Tibial nerve (tissue), 3 donors: ENCODE measurements around the gene XIST.

ENCODE experiments used
- POLR2A ChIP-seq, 2 donors: fragments of 450-650 bp; IDR thresholded peaks; one replicate each; pipeline ENCODE4 v1.6.1; 2017; ENCODE audit warnings: antibody characterized with exemption in 2 of 2, mild to moderate bottlenecking in 2 of 2, moderate library complexity in 2 of 2
- TF ChIP-seq, protein P1 (sequence below), 5 experiments: fragments of 200-600 bp in 3 of 5; fragments of 450-650 bp in 2 of 5; sonication (generic) in 3 of 5; IDR thresholded peaks; one replicate each; pipeline ENCODE4 v1.5.1; 2016 to 2019; ENCODE audit warnings: antibody characterized with exemption in 5 of 5, mild to moderate bottlenecking in 3 of 5, moderate library complexity in 2 of 5

DNA sequence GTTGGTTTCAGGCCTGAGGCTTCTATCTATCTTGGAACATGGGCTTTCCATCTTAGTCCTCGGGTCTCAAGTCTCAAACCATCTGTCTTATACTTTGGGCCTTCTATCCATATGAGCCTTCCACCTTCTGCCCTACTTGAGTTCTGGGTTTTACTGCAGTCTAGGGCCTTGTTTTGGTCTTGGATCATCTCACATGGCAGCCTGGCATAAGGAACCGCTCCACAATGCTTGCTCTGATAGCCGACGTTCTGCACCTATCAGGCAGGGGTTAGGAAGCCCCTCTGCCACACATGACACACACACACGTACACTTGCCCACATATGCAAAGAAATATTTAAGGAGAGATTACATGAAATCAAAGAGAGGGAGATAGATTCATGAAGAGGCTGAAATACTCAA is 25.5 kb downstream of the XIST start:
- TF ChIP-seq POLR2A (IDR thresholded peaks at IDR 0.05), result no peak
- TF ChIP-seq, protein P1, sequence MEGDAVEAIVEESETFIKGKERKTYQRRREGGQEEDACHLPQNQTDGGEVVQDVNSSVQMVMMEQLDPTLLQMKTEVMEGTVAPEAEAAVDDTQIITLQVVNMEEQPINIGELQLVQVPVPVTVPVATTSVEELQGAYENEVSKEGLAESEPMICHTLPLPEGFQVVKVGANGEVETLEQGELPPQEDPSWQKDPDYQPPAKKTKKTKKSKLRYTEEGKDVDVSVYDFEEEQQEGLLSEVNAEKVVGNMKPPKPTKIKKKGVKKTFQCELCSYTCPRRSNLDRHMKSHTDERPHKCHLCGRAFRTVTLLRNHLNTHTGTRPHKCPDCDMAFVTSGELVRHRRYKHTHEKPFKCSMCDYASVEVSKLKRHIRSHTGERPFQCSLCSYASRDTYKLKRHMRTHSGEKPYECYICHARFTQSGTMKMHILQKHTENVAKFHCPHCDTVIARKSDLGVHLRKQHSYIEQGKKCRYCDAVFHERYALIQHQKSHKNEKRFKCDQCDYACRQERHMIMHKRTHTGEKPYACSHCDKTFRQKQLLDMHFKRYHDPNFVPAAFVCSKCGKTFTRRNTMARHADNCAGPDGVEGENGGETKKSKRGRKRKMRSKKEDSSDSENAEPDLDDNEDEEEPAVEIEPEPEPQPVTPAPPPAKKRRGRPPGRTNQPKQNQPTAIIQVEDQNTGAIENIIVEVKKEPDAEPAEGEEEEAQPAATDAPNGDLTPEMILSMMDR (IDR thresholded peaks at IDR 0.05), result no peak
